K562 (cell line): Measurements from ENCODE around the gene NIPSNAP3A. TPM values are rescaled to one million over a fixed set of nuclear protein-coding genes. Genes with fewer than 3 reads are reported as not detected.
A peak's percentile ranks its signal among the peaks of the same experiment; 100 is the strongest.

Source experiments
- ATAC-seq: fragments of 200-7000 bp; cut with Tn5 transposase; 3 replicates; pipeline ENCODE4 v1.9.1; 2020; ENCODE audit warnings: moderate library complexity
- BruUV-seq: library from RNA; stranded (reverse); fragments of 400-500 nt; replicated peaks from 2 replicates; lab custom pipeline; 2021; lab: Mats Ljungman, UMichigan
- CTCF ChIA-PET: fragments of 300-600 bp; formaldehyde crosslinking; extraction: SDS; loops from one replicate; lab custom pipeline; 2021; ENCODE audit warnings: low intra/inter-chr PET ratio; lab: Yijun Ruan, JAX
- POLR2A ChIA-PET: fragments of 300-600, 350-650 bp; sonication (Branson Sonifier 250); formaldehyde crosslinking; extraction: SDS; loops from one replicate; lab custom pipeline; 2021; ENCODE audit warnings: antibody characterized with exemption, inconsistent platforms; lab: Yijun Ruan, JAX
- DNase-seq, 4 experiments: peaks; one replicate each; pipeline versions ENCODE4 v3.0.0 to v3.0.0-alpha.2; 2011 to 2018; ENCODE audit warnings: low spot score in 3 of 4, mixed read lengths in 3 of 4; ENCODE audit errors: extremely low read depth in 1 of 4
- FAIRE-seq: peaks from 2 replicates; lab custom pipeline; 2011; peaks lifted over from hg19 to GRCh38; lab: Jason Lieb, UNC
- H2AFZ ChIP-seq: 2 replicates; pipeline ENCODE4 v1.6.0; 2011; ENCODE audit warnings: low read depth, low read length, control low read depth, inconsistent platforms
- H3K27ac ChIP-seq: fragments of 200-600 bp; 3 replicates; pipeline ENCODE4 v1.8.0; 2011; ENCODE audit warnings: low read depth, mild to moderate bottlenecking, control low read depth, inconsistent platforms, low read length, moderate library complexity, mixed read lengths; ENCODE audit errors: extremely low read depth
- H3K27me3 ChIP-seq, 2 experiments: fragments of 300-600 bp in 1 of 2; 2 replicates in 1 of 2; 3 replicates in 1 of 2; pipeline versions ENCODE4 v1.6.0 to v1.8.0; 2011; ENCODE audit warnings: inconsistent platforms in 2 of 2, low read length in 2 of 2, mild to moderate bottlenecking in 1 of 2, mixed read lengths in 1 of 2, moderate library complexity in 1 of 2; ENCODE audit not compliant: control insufficient read depth in 2 of 2, insufficient read depth in 2 of 2
- H3K36me3 ChIP-seq: fragments of 300-600 bp; 3 replicates; pipeline ENCODE4 v1.8.0; 2011; ENCODE audit warnings: mild to moderate bottlenecking, low read length, inconsistent platforms; ENCODE audit not compliant: control insufficient read depth, insufficient read depth
- H3K4me1 ChIP-seq, 2 experiments: fragments of 200-600 bp in 1 of 2; replicated peaks in 1 of 2; 2 replicates in 1 of 2; 3 replicates in 1 of 2; pipeline versions ENCODE4 v1.5.1 to v1.8.0; 2011; ENCODE audit warnings: inconsistent platforms in 2 of 2, low read length in 2 of 2, mild to moderate bottlenecking in 1 of 2, mixed read lengths in 1 of 2, moderate library complexity in 1 of 2; ENCODE audit not compliant: control insufficient read depth in 2 of 2, insufficient read depth in 2 of 2
- H3K4me2 ChIP-seq: 2 replicates; pipeline ENCODE4 v1.6.1; 2011; ENCODE audit warnings: low read length, control low read depth, inconsistent platforms, mixed read lengths; ENCODE audit not compliant: insufficient read depth
- H3K4me3 ChIP-seq: fragments of 200-600 bp; sonication (generic), shearing (Covaris generic); 2 replicates; pipeline ENCODE4 v1.5.1; 2016; ENCODE audit warnings: control low read depth, inconsistent platforms
- H3K79me2 ChIP-seq: fragments of 200-600 bp; 3 replicates; pipeline ENCODE4 v1.8.0; 2011; ENCODE audit warnings: low read length, inconsistent platforms; ENCODE audit not compliant: control insufficient read depth, insufficient read depth
- H3K9ac ChIP-seq, 2 experiments: 2 replicates each; pipeline versions ENCODE4 v1.6.0 to v1.6.1; 2011; ENCODE audit warnings: low read depth in 2 of 2, low read length in 2 of 2, control low read depth in 1 of 2, inconsistent platforms in 1 of 2, mild to moderate bottlenecking in 1 of 2, mixed read lengths in 1 of 2; ENCODE audit not compliant: insufficient read depth in 1 of 2
- H3K9me1 ChIP-seq: one replicate; pipeline ENCODE4 v1.6.0; 2011; ENCODE audit warnings: inconsistent platforms, mild to moderate bottlenecking, low read length, moderate library complexity; ENCODE audit not compliant: control insufficient read depth, insufficient read depth
- H3K9me3 ChIP-seq: replicated peaks from 2 replicates; pipeline ENCODE4 v1.5.1; 2011; ENCODE audit warnings: low read depth, low read length, inconsistent platforms; ENCODE audit not compliant: control insufficient read depth, insufficient read depth
- H4K20me1 ChIP-seq: replicated peaks from 2 replicates; pipeline ENCODE4 v1.6.1; 2011; ENCODE audit warnings: low read length, inconsistent platforms, mixed read lengths; ENCODE audit not compliant: control insufficient read depth, insufficient read depth
- CEBPB ChIP-seq: fragments of 450-650 bp; IDR thresholded peaks from 2 replicates; pipeline ENCODE4 v1.6.1; 2016; ENCODE audit warnings: missing genetic modification characterization, missing compliant biosample characterization
- CEBPG ChIP-seq, 3 experiments: fragments of 200-800 bp in 1 of 3; sonication (Bioruptor generic) in 1 of 3; sonication (generic) in 1 of 3; formaldehyde crosslinking in 1 of 3; IDR thresholded peaks in 2 of 3; conservative IDR thresholded peaks in 1 of 3; 2 replicates each; pipeline versions ENCODE4 v1.6.1 to v1.8.0; 2016 to 2022; ENCODE audit warnings: missing compliant biosample characterization in 2 of 3, missing genetic modification characterization in 2 of 3, mild to moderate bottlenecking in 1 of 3, missing genetic modification reagents in 1 of 3
- DNMT1 ChIP-seq: fragments of 450-650 bp; IDR thresholded peaks from 2 replicates; pipeline ENCODE4 v1.6.1; 2016; ENCODE audit warnings: antibody characterized with exemption, mild to moderate bottlenecking
- FOXO4 ChIP-seq: fragments of 450-650 bp; formaldehyde crosslinking; IDR thresholded peaks from 2 replicates; pipeline ENCODE4 v1.4.0; 2020; ENCODE audit warnings: mild to moderate bottlenecking, moderate library complexity
- MEIS2 ChIP-seq: fragments of 450-650 bp; IDR thresholded peaks from 2 replicates; pipeline ENCODE4 v1.6.1; 2014; ENCODE audit warnings: mild to moderate bottlenecking; ENCODE audit not compliant: partially characterized antibody
- PBX2 ChIP-seq, 2 experiments: IDR thresholded peaks in 1 of 2; conservative IDR thresholded peaks in 1 of 2; 2 replicates each; pipeline ENCODE4 v1.6.1; 2016; ENCODE audit warnings: low read depth in 2 of 2, mild to moderate bottlenecking in 1 of 2, missing compliant biosample characterization in 1 of 2, missing genetic modification characterization in 1 of 2, moderate library complexity in 1 of 2
- PKNOX1 ChIP-seq: fragments of 450-650 bp; IDR thresholded peaks from 2 replicates; pipeline ENCODE4 v1.6.1; 2016
- POLR3G ChIP-seq: IDR thresholded peaks from 2 replicates; pipeline ENCODE4 v1.6.1; 2011; ENCODE audit not compliant: insufficient read length, insufficient replicate concordance; ENCODE audit errors: extremely low read depth
- SMAD3 ChIP-seq: fragments of 450-650 bp; formaldehyde crosslinking; conservative IDR thresholded peaks from 2 replicates; pipeline ENCODE4 v1.4.0; 2020; ENCODE audit warnings: mild to moderate bottlenecking
- SREBF2 ChIP-seq: sonication (generic); formaldehyde crosslinking; IDR thresholded peaks from 2 replicates; pipeline ENCODE4 v1.4.0; 2020; ENCODE audit warnings: mild to moderate bottlenecking, missing genetic modification reagents
- TCFL5 ChIP-seq: fragments of 250-450 bp; sonication (Bioruptor Pico); conservative IDR thresholded peaks from 2 replicates; pipeline ENCODE4 v1.6.1; 2021; ENCODE audit warnings: mild to moderate bottlenecking, moderate library complexity, matching md5 sums
- ZBTB7A ChIP-seq: IDR thresholded peaks from 2 replicates; pipeline ENCODE4 v1.6.1; 2011; ENCODE audit warnings: low read depth, mild to moderate bottlenecking, low read length, moderate library complexity, borderline replicate concordance; ENCODE audit not compliant: control insufficient read depth
- ZNF77 ChIP-seq: fragments of 250-450 bp; sonication (Bioruptor Pico); IDR thresholded peaks from 2 replicates; pipeline ENCODE4 v1.5.0; 2020
- WGBS: fragments of 100-300 bp; shearing (Covaris generic); methylation state at CpG from one replicate; pipeline ENCODE4 v1.1.6; 2016; ENCODE audit warnings: low coverage, mixed read lengths; ENCODE audit not compliant: insufficient coverage; ENCODE audit errors: missing lambda C conversion rate; 5-methylcytosine and 5-hydroxymethylcytosine counted together
- in situ Hi-C: fragments of 300-500 bp; cut with MboI; formaldehyde crosslinking; loops from 4 replicates; pipeline ENCODE4 v1.15.0; 2018; ENCODE audit warnings: inconsistent platforms, mixed read lengths
- intact Hi-C: fragments of 100-400 bp; cut with micrococcal nuclease; formaldehyde crosslinking; loops from 2 replicates; pipeline ENCODE4 v1.14.2; 2022
- polyA plus RNA-seq, 8 experiments: library from polyadenylated mRNA; depleted of rRNA in 4 of 8; stranded (reverse) in 5 of 8; unstranded in 3 of 8; fragments of >200 nt; fragmentation: Nextera tagmentation in 2 of 8; fragmentation: Illumina TruSeq in 1 of 8; extraction: Ambion mirVana in 2 of 8; extraction: Trizol in 1 of 8; gene quantifications; 2 replicates each; pipeline versions ENCODE4 v1.2.1 to v1.2.3, GENCODE V29; 2011 to 2014; ENCODE audit warnings: inconsistent platforms in 1 of 8, missing spikeins in 1 of 8
- total RNA-seq, 7 experiments: library from RNA; depleted of rRNA in 6 of 7; stranded (reverse); fragments of >200 nt in 6 of 7; fragmentation: Illumina TruSeq in 2 of 7; extraction: Trizol in 2 of 7; gene quantifications; 2 replicates each; pipeline versions ENCODE4 v1.2.1 to v1.2.3, GENCODE V29; 2011 to 2021; ENCODE audit warnings: low replicate concordance in 1 of 7

The NIPSNAP3A gene
- total and polyA plus RNA-seq, 9 of the 15 experiments (the other 6 are each of a cell fraction or from before 2014, with no cell fraction given), result 25.3 to 132 (median 40.5) TPM

GRCh38 chr9:104774132-104774531 is 26.6 kb downstream of the NIPSNAP3A start:
- ChIA-PET POLR2A (no interaction called here), CTCF (no interaction called here)
- Histone ChIP-seq H3K79me2 (no peaks in the 10 kb centered on the region), H3K4me1 (peaks cover 9 to 22% of the 10 kb centered on the region in 2 experiments), H3K9ac (no peak overlapping the region), H3K9me3 (no peaks in the 10 kb centered on the region), H2AFZ (no peak overlapping the region), H3K27ac (no peak overlapping the region), H4K20me1 (no peaks in the 10 kb centered on the region), H3K36me3 (no peaks in the 10 kb centered on the region; the same call in 2 of the 3 replicates), H3K27me3 (no peaks in the 10 kb centered on the region), H3K9me1 (no peaks in the 10 kb centered on the region), H3K4me2 (no peak overlapping the region), H3K4me3 (no peak overlapping the region)
- no TSS peak for BruUV-seq
- FAIRE-seq (no peak), ATAC-seq (no peak), DNase-seq (no peak)
- 4% methylated on average over 1 of the region's 1 CpG for WGBS
- in situ Hi-C loops (no loop called here), intact Hi-C loops (loop anchor here (2.0 kb wide), 1 partner anchor 27 kb away; the partner anchor contains the start of gene NIPSNAP3A)
- TF ChIP-seq DNMT1 (no peak), TCFL5 (CRISPR knock-in tag) (no peak), MEIS2 (peak; percentile 65), ZNF77 (CRISPR knock-in tag) (no peak), FOXO4 (CRISPR knock-in tag) (no peak), SREBF2 (no peak), POLR3G (no peak), SMAD3 (CRISPR knock-in tag) (no peak), PBX2 (CRISPR knock-in tag; IDR thresholded peaks at IDR 0.05; ENCODE audit: low read depth) (no peak), PBX2 (tag; conservative IDR thresholded peaks at IDR 0.05; ENCODE audit: low read depth) (peak; percentile 64; the same call in 1 of the 2 replicates), CEBPG (CRISPR knock-in tag; IDR thresholded peaks at IDR 0.05) (no peak), CEBPG (tag; conservative IDR thresholded peaks at IDR 0.05 in 1 of 2, IDR thresholded peaks at IDR 0.05 in 1 of 2) (peak; percentile 53 to 78), CEBPB (tag) (peak; percentile 83), ZBTB7A (no peak), PKNOX1 (peak; percentile 52; the same call in 1 of the 2 replicates)
